T-cell (primary cell): ENCODE measurements around the gene NHSL2. TPM values are rescaled to one million over a fixed set of nuclear protein-coding genes. Genes with fewer than 3 reads are reported as not detected.

Experiments
- ATAC-seq, 4 experiments: fragments of 200-7000 bp in 3 of 4; fragments of 150-1000 bp in 1 of 4; cut with Tn5 transposase; replicated peaks in 1 of 4; 1 replicate in 3 of 4; 2 replicates in 1 of 4; pipeline ENCODE4 v1.10.0; 2021; ENCODE audit warnings: moderate library complexity in 3 of 4, mild to moderate bottlenecking in 2 of 4, moderate number of reproducible peaks in 1 of 4
- CTCF ChIA-PET, 2 donors: fragments of 300-600 bp; sonication (Branson Sonifier 250); formaldehyde crosslinking; loops; one replicate each; lab custom pipeline; 2022; ENCODE audit warnings: antibody characterized with exemption in 2 of 2; lab: Charles Lee
- POLR2A ChIA-PET, 2 donors: fragments of 300-600 bp; sonication (Branson Sonifier 250); formaldehyde crosslinking; loops; one replicate each; lab custom pipeline; 2022; ENCODE audit warnings: antibody characterized with exemption in 2 of 2; lab: Charles Lee
- DNase-seq, 35 experiments: peaks; one replicate each; pipeline versions ENCODE4 v3.0.0 to v3.0.0-alpha.2; 2013 to 2023
- H3K27ac ChIP-seq: one replicate; pipeline ENCODE4 v1.5.1; 2013; ENCODE audit warnings: low read length
- H3K27me3 ChIP-seq, 2 experiments: replicated peaks in 1 of 2; 1 replicate in 1 of 2; 2 replicates in 1 of 2; pipeline versions ENCODE4 v1.6.1 to v1.7.0; 2013; ENCODE audit warnings: low read length in 1 of 2, mixed read lengths in 1 of 2; ENCODE audit not compliant: control insufficient read depth in 2 of 2, insufficient read depth in 2 of 2; ENCODE audit errors: extremely low read depth in 1 of 2
- H3K36me3 ChIP-seq, 2 donors: 1 replicate in 1 of 2; 2 replicates in 1 of 2; pipeline versions ENCODE4 v1.6.1 to v1.7.0; 2013; ENCODE audit warnings: low read length in 1 of 2; ENCODE audit not compliant: control insufficient read depth in 2 of 2, insufficient read depth in 1 of 2; ENCODE audit errors: extremely low read depth in 1 of 2
- H3K4me1 ChIP-seq, 2 experiments: 1 replicate in 1 of 2; 2 replicates in 1 of 2; pipeline versions ENCODE4 v1.6.1 to v1.7.0; 2013; ENCODE audit warnings: low read length in 2 of 2, mixed read lengths in 1 of 2; ENCODE audit not compliant: insufficient read depth in 2 of 2, control insufficient read depth in 1 of 2; ENCODE audit errors: extremely low read depth in 1 of 2
- H3K4me3 ChIP-seq, 2 donors: 1 replicate in 1 of 2; 2 replicates in 1 of 2; pipeline versions ENCODE4 v1.5.1 to v1.7.0; 2013; ENCODE audit warnings: mild to moderate bottlenecking in 2 of 2, low read length in 1 of 2, moderate library complexity in 1 of 2; ENCODE audit not compliant: control insufficient read depth in 1 of 2; ENCODE audit errors: extremely low read depth in 1 of 2
- H3K9me3 ChIP-seq: 2 replicates; pipeline ENCODE4 v1.7.0; 2013
- H3K27ac Mint-ChIP-seq, 2 donors: one replicate each; pipeline ENCODE4 v1.8.0; 2020 to 2021; ENCODE audit warnings: mild to moderate bottlenecking in 2 of 2, mixed read lengths in 2 of 2
- H3K27me3 Mint-ChIP-seq, 2 donors: one replicate each; pipeline ENCODE4 v1.8.0; 2021 to 2022; ENCODE audit warnings: mixed read lengths in 2 of 2
- H3K36me3 Mint-ChIP-seq: one replicate; pipeline ENCODE4 v1.8.0; 2021; ENCODE audit warnings: mixed read lengths
- H3K4me1 Mint-ChIP-seq, 3 donors: one replicate each; pipeline ENCODE4 v1.8.0; 2020 to 2022; ENCODE audit warnings: mixed read lengths in 3 of 3, mild to moderate bottlenecking in 1 of 3
- H3K4me3 Mint-ChIP-seq, 3 donors: one replicate each; pipeline ENCODE4 v1.8.0; 2020 to 2022; ENCODE audit warnings: mild to moderate bottlenecking in 3 of 3, mixed read lengths in 3 of 3, moderate library complexity in 3 of 3
- H3K9me3 Mint-ChIP-seq, 3 donors: one replicate each; pipeline ENCODE4 v1.8.0; 2020 to 2022; ENCODE audit warnings: mixed read lengths in 3 of 3
- WGBS: methylation state at CpG from one replicate; pipeline ENCODE4 v1.1.5; 2013; ENCODE audit warnings: missing lambda C conversion rate; ENCODE audit not compliant: insufficient coverage; 5-methylcytosine and 5-hydroxymethylcytosine counted together
- total RNA-seq, 35 experiments: library from RNA in 6 of 35; stranded (reverse) in 6 of 35; fragments of 120-200 nt in 1 of 35; gene quantifications; one replicate each; pipeline versions ENCODE4 v1.2.1 to v1.2.4 and lab custom pipeline; 2013 to 2026

Gene NHSL2
- total RNA-seq, 5 donors from 2014 or later (not counting 1 experiment from before 2014, with no cell fraction given), result 3.3 to 11.7 (median 8.1) TPM

GRCh38 chrX:72062916-72063315, 152.3 kb downstream of the NHSL2 start:
- ChIA-PET POLR2A (no interaction called here), CTCF (no interaction called here)
- Histone ChIP-seq H3K4me3 (no peak overlapping the region), H3K9me3 (no peaks in the 10 kb centered on the region), H3K36me3 (no peaks in the 10 kb centered on the region), H3K4me1 (no peaks in the 10 kb centered on the region), H3K27ac (no peak overlapping the region), H3K27me3 (no peaks in the 10 kb centered on the region)
- H3K27me3 Mint-ChIP-seq, result peaks cover 14 to 60% of the 10 kb centered on the region in 2 donors
- H3K4me1 Mint-ChIP-seq, result peaks cover 0 to 9% (median 0%) of the 10 kb centered on the region in 3 donors
- no peak overlapping the region for H3K4me3 Mint-ChIP-seq
- no peaks in the 10 kb centered on the region for H3K9me3 Mint-ChIP-seq
- ATAC-seq (no peak), DNase-seq (no peak)
- H3K27ac Mint-ChIP-seq, result no peak overlapping the region
- H3K36me3 Mint-ChIP-seq, result no peaks in the 10 kb centered on the region
- no CpG with 5 or more reads among the region's 6 CpGs for WGBS

GRCh38 chrX:72069350-72070160, 158.9 kb downstream of the NHSL2 start:
- H3K27me3 Mint-ChIP-seq, result peaks cover 26 to 71% of the 10 kb centered on the region in 2 donors
- H3K27ac Mint-ChIP-seq, result no peak overlapping the region
- H3K4me3 ChIP-seq, result no peak overlapping the region
- no peaks in the 10 kb centered on the region for H3K9me3 ChIP-seq
- WGBS, result no CpG with 5 or more reads among the region's 16 CpGs
- no peaks in the 10 kb centered on the region for H3K36me3 ChIP-seq
- no peaks in the 10 kb centered on the region for H3K36me3 Mint-ChIP-seq
- DNase-seq (no peak), ATAC-seq (no peak)
- CTCF ChIA-PET, result interaction anchor here in 1 of 2 donors (0.6 kb wide), 1 partner anchor 395 kb away, joined by 3 read pairs; no protein-coding TSS in a partner anchor
- POLR2A ChIA-PET, result no interaction called here
- H3K27ac ChIP-seq, result no peak overlapping the region
- no peaks in the 10 kb centered on the region for H3K9me3 Mint-ChIP-seq
- peaks cover 0 to 22% of the 10 kb centered on the region in 2 experiments for H3K27me3 ChIP-seq
- H3K4me1 Mint-ChIP-seq, result peaks cover 0 to 10% (median 4%) of the 10 kb centered on the region in 3 donors
- H3K4me1 ChIP-seq, result peaks cover 0 to 12% of the 10 kb centered on the region in 2 experiments
- H3K4me3 Mint-ChIP-seq, result peak overlapping the region in 2 of 3 donors; percentile 0 to 37

- no peaks in the 10 kb centered on the region for H3K9me3 Mint-ChIP-seq
- H3K27me3 Mint-ChIP-seq, result peaks cover 22 to 65% of the 10 kb centered on the region in 2 donors
- WGBS, result 0% methylated on average over 1 of the region's 2 CpGs
- no peaks in the 10 kb centered on the region for H3K36me3 Mint-ChIP-seq
- Histone ChIP-seq H3K4me3 (no peak overlapping the region), H3K27me3 (peaks cover 0 to 22% of the 10 kb centered on the region in 2 experiments), H3K4me1 (peaks cover 0 to 12% of the 10 kb centered on the region in 2 experiments), H3K9me3 (no peaks in the 10 kb centered on the region), H3K36me3 (no peaks in the 10 kb centered on the region), H3K27ac (no peak overlapping the region)
- ATAC-seq, result no peak
- POLR2A ChIA-PET, result no interaction called here
- H3K27ac Mint-ChIP-seq, result no peak overlapping the region
- CTCF ChIA-PET, result interaction anchor here in 1 of 2 donors (0.6 kb wide), 1 partner anchor 116 kb away, joined by 3 read pairs; no protein-coding TSS in a partner anchor
- DNase-seq, result no peak
- H3K4me3 Mint-ChIP-seq, result no peak overlapping the region
- peaks cover 0 to 10% (median 4%) of the 10 kb centered on the region in 3 donors for H3K4me1 Mint-ChIP-seq
Measured at GRCh38 chrX:72071213-72071612, 160.6 kb downstream of the NHSL2 start.

- no peak for DNase-seq
- ATAC-seq, result no peak
- no peaks in the 10 kb centered on the region for H3K36me3 Mint-ChIP-seq
- H3K27me3 Mint-ChIP-seq, result peaks cover 7 to 54% of the 10 kb centered on the region in 2 donors
- ChIA-PET CTCF (interaction anchor here in 1 of 2 donors (0.7 kb wide), 1 partner anchor 10 kb away, joined by 3 read pairs; no protein-coding TSS in a partner anchor), POLR2A (no interaction called here)
- Histone ChIP-seq H3K4me1 (peaks cover 0 to 30% of the 10 kb centered on the region in 2 experiments), H3K27ac (no peak overlapping the region), H3K27me3 (peaks cover 0 to 19% of the 10 kb centered on the region in 2 experiments), H3K9me3 (no peaks in the 10 kb centered on the region), H3K36me3 (no peaks in the 10 kb centered on the region), H3K4me3 (no peak overlapping the region)
- no CpG with 5 or more reads among the region's 1 CpG for WGBS
- H3K27ac Mint-ChIP-seq, result no peak overlapping the region
- H3K4me3 Mint-ChIP-seq, result no peak overlapping the region
- no peaks in the 10 kb centered on the region for H3K9me3 Mint-ChIP-seq
- H3K4me1 Mint-ChIP-seq, result peaks cover 4 to 20% (median 9%) of the 10 kb centered on the region in 3 donors
Measured at GRCh38 chrX:72073633-72074032, 163.0 kb downstream of the NHSL2 start.

GRCh38 chrX:72078411-72078810, 167.8 kb downstream of the NHSL2 start:
- Histone ChIP-seq H3K9me3 (no peaks in the 10 kb centered on the region), H3K4me1 (peaks cover 0 to 19% of the 10 kb centered on the region in 2 experiments), H3K36me3 (no peaks in the 10 kb centered on the region), H3K4me3 (no peak overlapping the region), H3K27me3 (no peaks in the 10 kb centered on the region), H3K27ac (no peak overlapping the region)
- Mint-ChIP-seq H3K4me3 (no peak overlapping the region), H3K9me3 (no peaks in the 10 kb centered on the region), H3K27me3 (peaks cover 0 to 36% of the 10 kb centered on the region in 2 donors), H3K36me3 (no peaks in the 10 kb centered on the region), H3K4me1 (peaks cover 0 to 14% (median 10%) of the 10 kb centered on the region in 3 donors), H3K27ac (peak overlapping the region in 1 of 2 donors; percentile 72)
- WGBS, result 0% methylated on average over 1 of the region's 4 CpGs
- POLR2A ChIA-PET, result no interaction called here
- DNase-seq (no peak), ATAC-seq (no peak)
- CTCF ChIA-PET, result no interaction called here

GRCh38 chrX:72079607-72080006, 169.0 kb downstream of the NHSL2 start:
- POLR2A ChIA-PET, result no interaction called here
- Histone ChIP-seq H3K4me1 (peaks cover 0 to 19% of the 10 kb centered on the region in 2 experiments), H3K9me3 (no peaks in the 10 kb centered on the region), H3K4me3 (no peak overlapping the region), H3K27ac (no peak overlapping the region), H3K36me3 (no peaks in the 10 kb centered on the region), H3K27me3 (no peaks in the 10 kb centered on the region)
- H3K4me3 Mint-ChIP-seq, result no peak overlapping the region
- H3K4me1 Mint-ChIP-seq, result peaks cover 0 to 14% (median 10%) of the 10 kb centered on the region in 3 donors
- WGBS, result no CpG with 5 or more reads among the region's 12 CpGs
- no peaks in the 10 kb centered on the region for H3K36me3 Mint-ChIP-seq
- CTCF ChIA-PET, result no interaction called here
- H3K9me3 Mint-ChIP-seq, result no peaks in the 10 kb centered on the region
- no peak overlapping the region for H3K27ac Mint-ChIP-seq
- peaks cover 0 to 34% of the 10 kb centered on the region in 2 donors for H3K27me3 Mint-ChIP-seq
- ATAC-seq (no peak), DNase-seq (no peak)
